ENCODE measurements around the gene PLIN4. TPM values are rescaled to one million over a fixed set of nuclear protein-coding genes. Genes with fewer than 3 reads are reported as not detected.

Gene PLIN4
- total and polyA plus RNA-seq, 9 of the 15 experiments (the other 6 are each of a cell fraction or from before 2014, with no cell fraction given), result 0.04 to 0.16 (median 0.07) TPM; not detected in 3

- TF ChIP-seq STAT5B (CRISPR knock-in tag; IDR thresholded peaks at IDR 0.05), result no peak
- TF ChIP-seq ELF4 (CRISPR knock-in tag; IDR thresholded peaks at IDR 0.05), result no peak
- TF ChIP-seq CLOCK (CRISPR knock-in tag; IDR thresholded peaks at IDR 0.05; ENCODE audit: borderline replicate concordance), result no peak
- no peak for TF ChIP-seq BDP1 (IDR thresholded peaks at IDR 0.05; ENCODE audit: insufficient read depth, insufficient read length)
- peak in 1 of 2 experiments; percentile 40; a peak in 1 of 4 replicates for TF ChIP-seq KDM1A (IDR thresholded peaks at IDR 0.05)
- TF ChIP-seq, protein P1, sequence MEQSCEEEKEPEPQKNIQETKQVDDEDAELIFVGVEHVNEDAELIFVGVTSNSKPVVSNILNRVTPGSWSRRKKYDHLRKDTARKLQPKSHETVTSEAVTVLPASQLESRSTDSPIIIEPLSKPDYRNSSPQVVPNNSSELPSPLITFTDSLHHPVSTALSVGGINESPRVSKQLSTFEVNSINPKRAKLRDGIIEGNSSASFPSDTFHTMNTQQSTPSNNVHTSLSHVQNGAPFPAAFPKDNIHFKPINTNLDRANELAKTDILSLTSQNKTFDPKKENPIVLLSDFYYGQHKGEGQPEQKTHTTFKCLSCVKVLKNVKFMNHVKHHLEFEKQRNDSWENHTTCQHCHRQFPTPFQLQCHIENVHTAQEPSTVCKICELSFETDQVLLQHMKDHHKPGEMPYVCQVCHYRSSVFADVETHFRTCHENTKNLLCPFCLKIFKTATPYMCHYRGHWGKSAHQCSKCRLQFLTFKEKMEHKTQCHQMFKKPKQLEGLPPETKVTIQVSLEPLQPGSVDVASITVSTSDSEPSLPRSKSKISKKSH (CRISPR knock-in tag; IDR thresholded peaks at IDR 0.05), result no peak
- no peak for TF ChIP-seq ZNF263 (CRISPR knock-in tag; IDR thresholded peaks at IDR 0.05; ENCODE audit: borderline replicate concordance)
- no peak for TF ChIP-seq ZNF589 (CRISPR knock-in tag; IDR thresholded peaks at IDR 0.05; ENCODE audit: low read depth)
- no peak for TF ChIP-seq ZNF124 (CRISPR knock-in tag; IDR thresholded peaks at IDR 0.05)
- no peak for TF ChIP-seq SMC3 (conservative IDR thresholded peaks at IDR 0.05; ENCODE audit: insufficient read depth, low read depth, low read length)
- no peak for TF ChIP-seq SMAD3 (CRISPR knock-in tag; conservative IDR thresholded peaks at IDR 0.05)
- TF ChIP-seq CBX1 (IDR thresholded peaks at IDR 0.05; ENCODE audit: low read depth), result 0 out of 2 replicates have a peak, but pooled peaks have one; percentile 26
- TF ChIP-seq, protein P2, sequence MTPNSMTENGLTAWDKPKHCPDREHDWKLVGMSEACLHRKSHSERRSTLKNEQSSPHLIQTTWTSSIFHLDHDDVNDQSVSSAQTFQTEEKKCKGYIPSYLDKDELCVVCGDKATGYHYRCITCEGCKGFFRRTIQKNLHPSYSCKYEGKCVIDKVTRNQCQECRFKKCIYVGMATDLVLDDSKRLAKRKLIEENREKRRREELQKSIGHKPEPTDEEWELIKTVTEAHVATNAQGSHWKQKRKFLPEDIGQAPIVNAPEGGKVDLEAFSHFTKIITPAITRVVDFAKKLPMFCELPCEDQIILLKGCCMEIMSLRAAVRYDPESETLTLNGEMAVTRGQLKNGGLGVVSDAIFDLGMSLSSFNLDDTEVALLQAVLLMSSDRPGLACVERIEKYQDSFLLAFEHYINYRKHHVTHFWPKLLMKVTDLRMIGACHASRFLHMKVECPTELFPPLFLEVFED (CRISPR knock-in tag; conservative IDR thresholded peaks at IDR 0.05), result no peak
- TF ChIP-seq ILF3 (IDR thresholded peaks at IDR 0.05; ENCODE audit: borderline replicate concordance), result no peak
- TF ChIP-seq MCM7 (IDR thresholded peaks at IDR 0.05), result no peak
- peak; percentile 40 for TF ChIP-seq GTF3C2 (IDR thresholded peaks at IDR 0.05; ENCODE audit: borderline replicate concordance, extremely low read depth, insufficient read length)
Observed at GRCh38 chr19:4521170-4521887, 3.0 kb upstream of the PLIN4 start (continued).

All from K562 (cell line).